Panc1 (cell line): Measurements from ENCODE around the gene EME1. TPM values are rescaled to one million over a fixed set of nuclear protein-coding genes. Genes with fewer than 3 reads are reported as not detected.

Source experiments
- ATAC-seq: fragments of 200-7000 bp; cut with Tn5 transposase; 2 replicates; pipeline ENCODE4 v1.9.1; 2020; ENCODE audit warnings: mild to moderate bottlenecking, moderate library complexity
- BruUV-seq: library from RNA; stranded (reverse); fragments of 400-500 nt; replicated peaks from 2 replicates; lab custom pipeline; 2021; lab: Mats Ljungman, UMichigan
- CTCF ChIA-PET: fragments of 300-600 bp; sonication (Branson Sonifier 250); formaldehyde crosslinking; loops from one replicate; lab custom pipeline; 2022; ENCODE audit warnings: antibody characterized with exemption; lab: Charles Lee
- POLR2A ChIA-PET: fragments of 300-600 bp; sonication (Branson Sonifier 250); formaldehyde crosslinking; loops from one replicate; lab custom pipeline; 2022; ENCODE audit warnings: antibody characterized with exemption; lab: Charles Lee
- DNase-seq: peaks from one replicate; pipeline ENCODE4 v3.0.0-alpha.2; 2010; ENCODE audit warnings: low read depth, low spot score
- H3K27ac ChIP-seq: 2 replicates; pipeline ENCODE4 v1.5.1; 2011; ENCODE audit warnings: mild to moderate bottlenecking, low read length, inconsistent platforms
- H3K27me3 ChIP-seq: fragments of 200-500 bp; sonication (Bioruptor generic); 2 replicates; pipeline ENCODE4 v1.6.0; 2014; ENCODE audit warnings: low read length, inconsistent platforms; ENCODE audit not compliant: control insufficient read depth, insufficient read depth
- H3K36me3 ChIP-seq: fragments of 200-500 bp; sonication (Bioruptor generic); 2 replicates; pipeline ENCODE4 v1.5.1; 2014; ENCODE audit warnings: inconsistent platforms, mild to moderate bottlenecking, low read length, moderate library complexity; ENCODE audit not compliant: control insufficient read depth, insufficient read depth
- H3K4me1 ChIP-seq: 2 replicates; pipeline ENCODE4 v1.5.1; 2011; ENCODE audit warnings: inconsistent platforms, mild to moderate bottlenecking, low read length, moderate library complexity; ENCODE audit not compliant: control insufficient read depth, insufficient read depth
- H3K4me3 ChIP-seq, 2 experiments: 2 replicates each; pipeline ENCODE4 v1.5.1; 2011 to 2012; ENCODE audit warnings: low read depth in 2 of 2, low read length in 2 of 2, mild to moderate bottlenecking in 2 of 2, inconsistent platforms in 1 of 2, moderate library complexity in 1 of 2
- H3K9me3 ChIP-seq: fragments of 200-500 bp; sonication (Bioruptor generic); 2 replicates; pipeline ENCODE4 v1.5.1; 2014; ENCODE audit warnings: low read depth, mild to moderate bottlenecking, inconsistent platforms, low read length, moderate library complexity; ENCODE audit not compliant: control insufficient read depth, insufficient read depth
- POLR2AphosphoS5 ChIP-seq: IDR thresholded peaks from 2 replicates; pipeline ENCODE4 v1.6.1; 2012; ENCODE audit warnings: mild to moderate bottlenecking, low read depth, low read length, moderate library complexity
- SIN3A ChIP-seq: IDR thresholded peaks from 2 replicates; pipeline ENCODE4 v1.6.1; 2012; ENCODE audit warnings: low read depth, mild to moderate bottlenecking, low read length, moderate library complexity, borderline replicate concordance; ENCODE audit not compliant: insufficient read depth
- TCF7L2 ChIP-seq: IDR thresholded peaks from 2 replicates; pipeline ENCODE4 v1.6.1; 2011; ENCODE audit warnings: mild to moderate bottlenecking, low read depth, low read length, inconsistent platforms
- in situ Hi-C: cut with HindIII; loops from 2 replicates; pipeline ENCODE4 v1.10.0; 2016; ENCODE audit warnings: low sequenced_read_pairs, low pct_unique_long_range_greater_than_20kb
- intact Hi-C: fragments of 100-400 bp; cut with micrococcal nuclease; formaldehyde crosslinking; loops from one replicate; pipeline ENCODE4 v1.10.0; 2022; ENCODE audit not compliant: unreplicated experiment
- total RNA-seq: library from RNA; stranded (reverse); gene quantifications from one replicate; pipeline ENCODE4 v1.2.1, GENCODE V29; 2021; ENCODE audit not compliant: unreplicated experiment
- TF ChIP-seq, protein P1 (sequence below): fragments of 450-650 bp; IDR thresholded peaks from 2 replicates; pipeline ENCODE4 v1.5.1; 2017; ENCODE audit warnings: mild to moderate bottlenecking
- TF ChIP-seq, protein P2 (sequence below), 2 experiments: IDR thresholded peaks; 2 replicates each; pipeline ENCODE4 v1.6.1; 2011 to 2012; ENCODE audit warnings: low read depth in 2 of 2, control low read depth in 1 of 2, low read length in 1 of 2, mild to moderate bottlenecking in 1 of 2, moderate library complexity in 1 of 2; ENCODE audit not compliant: insufficient read depth in 1 of 2

The EME1 gene
- total RNA-seq, 1 experiment from 2014 or later: 15.3 TPM

DNA sequence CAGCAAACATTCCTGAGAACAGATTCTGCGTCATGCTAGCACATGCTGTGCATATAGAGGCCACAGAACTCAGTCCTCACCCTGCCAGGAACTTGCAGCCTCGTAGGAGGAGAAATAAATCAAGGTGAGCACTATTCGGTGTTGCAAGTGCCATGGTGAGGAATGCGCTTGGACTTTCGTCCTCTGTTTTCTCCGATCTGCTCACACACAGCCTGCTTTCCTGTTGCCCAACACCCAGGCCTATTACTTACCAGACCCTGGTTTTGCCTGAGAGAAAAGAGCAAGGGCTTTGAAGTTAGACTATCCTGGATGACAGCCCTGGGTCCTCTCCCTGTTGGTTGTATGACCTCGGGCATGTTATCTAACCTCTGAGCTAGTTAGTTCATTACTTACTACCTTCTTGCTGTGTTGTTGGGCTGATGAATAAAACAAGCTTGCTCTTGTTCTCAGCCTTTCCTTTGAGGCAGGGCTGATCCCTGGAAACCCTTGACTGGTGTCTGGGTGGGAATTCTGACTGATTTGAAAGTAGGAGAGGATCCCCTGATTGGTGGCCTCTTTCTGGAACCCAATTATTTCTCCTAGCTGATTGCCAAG is 55.9 kb downstream of the EME1 start:
- Histone ChIP-seq H3K36me3 (no peaks in the 10 kb centered on the region; the same call in 1 of the 2 replicates), H3K4me3 (no peak overlapping the region), H3K27ac (no peak overlapping the region), H3K27me3 (no peaks in the 10 kb centered on the region), H3K4me1 (peaks cover 17% of the 10 kb centered on the region), H3K9me3 (no peaks in the 10 kb centered on the region)
- CTCF ChIA-PET: interaction anchor here (0.6 to 0.7 kb wide), 2 partner anchors 32 to 49 kb away, joined by 3 to 7 read pairs; partner anchors contain the start of gene LRRC59
- intact Hi-C loops: no loop called here
- TF ChIP-seq POLR2AphosphoS5 (no peak), SIN3A (no peak), TCF7L2 (no peak)
- TF ChIP-seq, protein P1, sequence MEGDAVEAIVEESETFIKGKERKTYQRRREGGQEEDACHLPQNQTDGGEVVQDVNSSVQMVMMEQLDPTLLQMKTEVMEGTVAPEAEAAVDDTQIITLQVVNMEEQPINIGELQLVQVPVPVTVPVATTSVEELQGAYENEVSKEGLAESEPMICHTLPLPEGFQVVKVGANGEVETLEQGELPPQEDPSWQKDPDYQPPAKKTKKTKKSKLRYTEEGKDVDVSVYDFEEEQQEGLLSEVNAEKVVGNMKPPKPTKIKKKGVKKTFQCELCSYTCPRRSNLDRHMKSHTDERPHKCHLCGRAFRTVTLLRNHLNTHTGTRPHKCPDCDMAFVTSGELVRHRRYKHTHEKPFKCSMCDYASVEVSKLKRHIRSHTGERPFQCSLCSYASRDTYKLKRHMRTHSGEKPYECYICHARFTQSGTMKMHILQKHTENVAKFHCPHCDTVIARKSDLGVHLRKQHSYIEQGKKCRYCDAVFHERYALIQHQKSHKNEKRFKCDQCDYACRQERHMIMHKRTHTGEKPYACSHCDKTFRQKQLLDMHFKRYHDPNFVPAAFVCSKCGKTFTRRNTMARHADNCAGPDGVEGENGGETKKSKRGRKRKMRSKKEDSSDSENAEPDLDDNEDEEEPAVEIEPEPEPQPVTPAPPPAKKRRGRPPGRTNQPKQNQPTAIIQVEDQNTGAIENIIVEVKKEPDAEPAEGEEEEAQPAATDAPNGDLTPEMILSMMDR: no peak
- TF ChIP-seq, protein P2, sequence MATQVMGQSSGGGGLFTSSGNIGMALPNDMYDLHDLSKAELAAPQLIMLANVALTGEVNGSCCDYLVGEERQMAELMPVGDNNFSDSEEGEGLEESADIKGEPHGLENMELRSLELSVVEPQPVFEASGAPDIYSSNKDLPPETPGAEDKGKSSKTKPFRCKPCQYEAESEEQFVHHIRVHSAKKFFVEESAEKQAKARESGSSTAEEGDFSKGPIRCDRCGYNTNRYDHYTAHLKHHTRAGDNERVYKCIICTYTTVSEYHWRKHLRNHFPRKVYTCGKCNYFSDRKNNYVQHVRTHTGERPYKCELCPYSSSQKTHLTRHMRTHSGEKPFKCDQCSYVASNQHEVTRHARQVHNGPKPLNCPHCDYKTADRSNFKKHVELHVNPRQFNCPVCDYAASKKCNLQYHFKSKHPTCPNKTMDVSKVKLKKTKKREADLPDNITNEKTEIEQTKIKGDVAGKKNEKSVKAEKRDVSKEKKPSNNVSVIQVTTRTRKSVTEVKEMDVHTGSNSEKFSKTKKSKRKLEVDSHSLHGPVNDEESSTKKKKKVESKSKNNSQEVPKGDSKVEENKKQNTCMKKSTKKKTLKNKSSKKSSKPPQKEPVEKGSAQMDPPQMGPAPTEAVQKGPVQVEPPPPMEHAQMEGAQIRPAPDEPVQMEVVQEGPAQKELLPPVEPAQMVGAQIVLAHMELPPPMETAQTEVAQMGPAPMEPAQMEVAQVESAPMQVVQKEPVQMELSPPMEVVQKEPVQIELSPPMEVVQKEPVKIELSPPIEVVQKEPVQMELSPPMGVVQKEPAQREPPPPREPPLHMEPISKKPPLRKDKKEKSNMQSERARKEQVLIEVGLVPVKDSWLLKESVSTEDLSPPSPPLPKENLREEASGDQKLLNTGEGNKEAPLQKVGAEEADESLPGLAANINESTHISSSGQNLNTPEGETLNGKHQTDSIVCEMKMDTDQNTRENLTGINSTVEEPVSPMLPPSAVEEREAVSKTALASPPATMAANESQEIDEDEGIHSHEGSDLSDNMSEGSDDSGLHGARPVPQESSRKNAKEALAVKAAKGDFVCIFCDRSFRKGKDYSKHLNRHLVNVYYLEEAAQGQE (IDR thresholded peaks at IDR 0.05; ENCODE audit: insufficient read depth in 1 of 2, low read depth in 2 of 2, low read length in 1 of 2): no peak
- no peak for ATAC-seq
- POLR2A ChIA-PET: interaction anchor here (0.6 kb wide), 1 partner anchor 17 kb away, joined by 3 read pairs; no protein-coding TSS in a partner anchor
- no TSS peak for BruUV-seq
- in situ Hi-C loops: no loop called here
- DNase-seq: no peak

DNA sequence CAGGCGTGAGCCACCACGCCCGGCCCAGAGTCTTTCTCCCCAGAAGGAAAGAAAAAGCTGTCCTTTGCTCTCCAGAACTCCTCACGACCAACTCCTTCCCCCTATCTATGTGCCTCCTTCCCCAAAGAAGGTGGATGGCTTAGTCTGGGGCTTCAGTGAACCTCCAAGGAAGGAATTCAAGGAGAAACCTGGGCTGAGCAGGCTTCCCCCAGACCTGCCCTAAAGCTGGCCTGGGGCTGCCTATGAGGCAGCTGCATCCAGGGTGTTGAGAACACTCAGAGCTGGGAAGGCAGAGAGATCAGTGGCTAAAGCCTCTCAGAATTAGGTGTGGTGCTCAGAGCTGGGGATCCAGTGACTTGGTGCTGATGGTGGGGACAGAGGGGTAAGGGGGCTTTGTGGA is 56.8 kb downstream of the EME1 start:
- Histone ChIP-seq H3K36me3 (no peaks in the 10 kb centered on the region; the same call in 1 of the 2 replicates), H3K27me3 (no peaks in the 10 kb centered on the region), H3K9me3 (no peaks in the 10 kb centered on the region), H3K4me3 (no peak overlapping the region), H3K4me1 (peaks cover 17% of the 10 kb centered on the region), H3K27ac (no peak overlapping the region)
- TF ChIP-seq POLR2AphosphoS5: no peak
- TF ChIP-seq, protein P1: no peak
- TF ChIP-seq, protein P2 (IDR thresholded peaks at IDR 0.05; ENCODE audit: insufficient read depth in 1 of 2, low read depth in 2 of 2, low read length in 1 of 2): no peak
- TF ChIP-seq TCF7L2: no peak
- no peak for TF ChIP-seq SIN3A
- ChIA-PET CTCF (no interaction called here), POLR2A (interaction anchor here (0.6 kb wide), 1 partner anchor 16 kb away, joined by 3 read pairs; no protein-coding TSS in a partner anchor)
- in situ Hi-C loops (no loop called here), intact Hi-C loops (no loop called here)
- no TSS peak for BruUV-seq
- DNase-seq (no peak), ATAC-seq (no peak)
